K562 (cell line): Measurements from ENCODE around the gene YBX2. TPM values are rescaled to one million over a fixed set of nuclear protein-coding genes. Genes with fewer than 3 reads are reported as not detected.

Source experiments
- ATF7 ChIP-seq: fragments of 450-650 bp; IDR thresholded peaks from 2 replicates; pipeline ENCODE4 v1.7.1; 2014; ENCODE audit warnings: mild to moderate bottlenecking, moderate library complexity
- BHLHE40 ChIP-seq: IDR thresholded peaks from 2 replicates; pipeline ENCODE4 v1.6.1; 2011; ENCODE audit warnings: low read length, improper control_type of control experiment
- CHD1 ChIP-seq: fragments of 200-600 bp; sonication (generic); IDR thresholded peaks from one replicate; pipeline ENCODE4 v1.6.1; 2012; ENCODE audit warnings: mild to moderate bottlenecking, moderate library complexity, low read length, inconsistent platforms
- CXXC5 ChIP-seq: fragments of 250-450 bp; sonication (Bioruptor Pico); IDR thresholded peaks from 2 replicates; pipeline ENCODE4 v1.8.0; 2022; ENCODE audit warnings: inconsistent platforms, mild to moderate bottlenecking, moderate library complexity
- EGR1 ChIP-seq: fragments of 450-650 bp; conservative IDR thresholded peaks from 2 replicates; pipeline ENCODE4 v1.6.1; 2017; ENCODE audit warnings: mild to moderate bottlenecking
- GMEB1 ChIP-seq: fragments of 250-450 bp; sonication (Bioruptor Pico); IDR thresholded peaks from 2 replicates; pipeline ENCODE4 v1.4.0; 2020; ENCODE audit warnings: mild to moderate bottlenecking
- HMBOX1 ChIP-seq: sonication (generic); IDR thresholded peaks from 2 replicates; pipeline ENCODE4 v1.6.1; 2016
- HNRNPH1 ChIP-seq: fragments of 200-400 bp; formaldehyde crosslinking; optimal IDR thresholded peaks from 2 replicates; pipeline ENCODE3; 2017; ENCODE audit warnings: low read depth, mild to moderate bottlenecking, low read length, moderate library complexity
- HNRNPLL ChIP-seq: fragments of 200-400 bp; formaldehyde crosslinking; IDR thresholded peaks from 2 replicates; pipeline ENCODE4 v1.6.1; 2017; ENCODE audit warnings: low read length, low read depth, mild to moderate bottlenecking; ENCODE audit not compliant: poor library complexity, severe bottlenecking
- KAT7 ChIP-seq: sonication (generic); formaldehyde crosslinking; IDR thresholded peaks from 2 replicates; pipeline ENCODE4 v1.8.0; 2022; ENCODE audit warnings: missing genetic modification reagents, mild to moderate bottlenecking, borderline replicate concordance
- MAZ ChIP-seq, 2 experiments: fragments of 450-650 bp in 1 of 2; sonication (generic) in 1 of 2; formaldehyde crosslinking; IDR thresholded peaks in 1 of 2; conservative IDR thresholded peaks in 1 of 2; 2 replicates each; pipeline versions ENCODE4 v1.4.0 to v1.5.0; 2020; ENCODE audit warnings: mild to moderate bottlenecking in 1 of 2, missing genetic modification reagents in 1 of 2
- MEIS2 ChIP-seq: fragments of 450-650 bp; IDR thresholded peaks from 2 replicates; pipeline ENCODE4 v1.6.1; 2014; ENCODE audit warnings: mild to moderate bottlenecking; ENCODE audit not compliant: partially characterized antibody
- NR2C2 ChIP-seq, 2 experiments: fragments of 200-800 bp in 1 of 2; sonication (Bioruptor generic) in 1 of 2; sonication (generic) in 1 of 2; formaldehyde crosslinking in 1 of 2; IDR thresholded peaks; 2 replicates each; pipeline versions ENCODE4 v1.6.1 to v1.8.0; 2016 to 2022; ENCODE audit warnings: mild to moderate bottlenecking in 1 of 2, missing compliant biosample characterization in 1 of 2, missing genetic modification characterization in 1 of 2, missing genetic modification reagents in 1 of 2
- PHF8 ChIP-seq: fragments of 200-600 bp; sonication (generic); IDR thresholded peaks from 2 replicates; pipeline ENCODE4 v1.6.1; 2012; ENCODE audit warnings: mixed run types, mild to moderate bottlenecking, inconsistent platforms, low read length, moderate library complexity, borderline replicate concordance
- RAD51 ChIP-seq: fragments of 450-650 bp; IDR thresholded peaks from 2 replicates; pipeline ENCODE4 v1.7.1; 2016; ENCODE audit warnings: low read depth, mild to moderate bottlenecking, borderline replicate concordance
- RBFOX2 ChIP-seq: fragments of 200-400 bp; formaldehyde crosslinking; IDR thresholded peaks from 2 replicates; pipeline ENCODE4 v1.6.1; 2017; ENCODE audit warnings: low read depth, mild to moderate bottlenecking, low read length, moderate library complexity
- SIN3A ChIP-seq, 2 experiments: fragments of 150-350 bp in 1 of 2; IDR thresholded peaks; 2 replicates each; pipeline ENCODE4 v1.6.1; 2011 to 2016; ENCODE audit warnings: borderline replicate concordance in 2 of 2, low read depth in 2 of 2, low read length in 2 of 2, mild to moderate bottlenecking in 2 of 2, moderate library complexity in 2 of 2; ENCODE audit not compliant: control insufficient read depth in 1 of 2
- TAF1 ChIP-seq: IDR thresholded peaks from 2 replicates; pipeline ENCODE4 v1.6.1; 2011; ENCODE audit warnings: mild to moderate bottlenecking, low read length, moderate library complexity; ENCODE audit not compliant: insufficient read depth, control insufficient read depth, severe bottlenecking; ENCODE audit errors: extremely low read depth
- TAF7 ChIP-seq: fragments of 450-650 bp; IDR thresholded peaks from 2 replicates; pipeline ENCODE4 v1.6.1; 2016; ENCODE audit warnings: missing genetic modification characterization, missing compliant biosample characterization
- TCF7 ChIP-seq: sonication (generic); IDR thresholded peaks from 2 replicates; pipeline ENCODE4 v1.6.1; 2016; ENCODE audit warnings: antibody characterized with exemption, borderline replicate concordance
- TGIF2 ChIP-seq: sonication (generic); formaldehyde crosslinking; IDR thresholded peaks from 2 replicates; pipeline ENCODE4 v1.8.1; 2022; ENCODE audit warnings: mild to moderate bottlenecking, missing genetic modification reagents, moderate library complexity
- ZBED1 ChIP-seq: IDR thresholded peaks from 2 replicates; pipeline ENCODE4 v1.6.1; 2014
- ZKSCAN3 ChIP-seq: fragments of 250-450 bp; sonication (Bioruptor Pico); IDR thresholded peaks from 2 replicates; pipeline ENCODE4 v1.4.0; 2020
- polyA plus RNA-seq, 8 experiments: library from polyadenylated mRNA; depleted of rRNA in 4 of 8; stranded (reverse) in 5 of 8; unstranded in 3 of 8; fragments of >200 nt; fragmentation: Nextera tagmentation in 2 of 8; fragmentation: Illumina TruSeq in 1 of 8; extraction: Ambion mirVana in 2 of 8; extraction: Trizol in 1 of 8; gene quantifications; 2 replicates each; pipeline versions ENCODE4 v1.2.1 to v1.2.3, GENCODE V29; 2011 to 2014; ENCODE audit warnings: inconsistent platforms in 1 of 8, missing spikeins in 1 of 8
- total RNA-seq, 7 experiments: library from RNA; depleted of rRNA in 6 of 7; stranded (reverse); fragments of >200 nt in 6 of 7; fragmentation: Illumina TruSeq in 2 of 7; extraction: Trizol in 2 of 7; gene quantifications; 2 replicates each; pipeline versions ENCODE4 v1.2.1 to v1.2.3, GENCODE V29; 2011 to 2021; ENCODE audit warnings: low replicate concordance in 1 of 7

YBX2 gene
- total and polyA plus RNA-seq, 9 of the 15 experiments (the other 6 are each of a cell fraction or from before 2014, with no cell fraction given) = 0.03 to 0.59 (median 0.27) TPM; not detected in 6

- TF ChIP-seq TAF1 (peak; percentile 45), TGIF2 (CRISPR knock-in tag) (no peak), TCF7 (0 out of 2 replicates have a peak, but pooled peaks have one; percentile 25), HNRNPH1 (peak; percentile 64), HMBOX1 (peak; percentile 94), ATF7 (peak; percentile 35; the same call in 1 of the 2 replicates), CHD1 (no peak), CXXC5 (CRISPR knock-in tag) (peak; percentile 49), RBFOX2 (peak; percentile 81), EGR1 (peak; percentile 83), GMEB1 (CRISPR knock-in tag) (peak; percentile 42; the same call in 1 of the 2 replicates), MAZ (CRISPR knock-in tag; conservative IDR thresholded peaks at IDR 0.05 in 1 of 2, IDR thresholded peaks at IDR 0.05 in 1 of 2) (peak; percentile 35 to 59; a peak in 3 of 4 replicates), ZBED1 (peak; percentile 42; the same call in 1 of the 2 replicates), KAT7 (CRISPR knock-in tag) (peak; percentile 54; the same call in 1 of the 2 replicates), BHLHE40 (0 out of 2 replicates have a peak, but pooled peaks have one; percentile 8), MEIS2 (peak; percentile 20), TAF7 (tag) (0 out of 2 replicates have a peak, but pooled peaks have one; percentile 47), ZKSCAN3 (CRISPR knock-in tag) (no peak), SIN3A (IDR thresholded peaks at IDR 0.05; ENCODE audit: borderline replicate concordance in 2 of 2, control insufficient read depth in 1 of 2, low read depth in 2 of 2, low read length in 2 of 2) (peak in 1 of 2 experiments; percentile 61; a peak in 1 of 4 replicates), NR2C2 (CRISPR knock-in tag; IDR thresholded peaks at IDR 0.05) (peak; percentile 36; the same call in 1 of the 2 replicates), NR2C2 (tag; IDR thresholded peaks at IDR 0.05) (no peak), HNRNPLL (peak; percentile 99), RAD51 (peak; percentile 17; the same call in 1 of the 2 replicates), PHF8 (peak; percentile 59; the same call in 1 of the 2 replicates)
These were observed 52.4 kb downstream of the YBX2 start, which contains the start of gene GABARAP (continued) for GRCh38 chr17:7241783-7242716.
